Measurements from ENCODE around the gene PIK3C2G.

PIK3C2G gene

DNA sequence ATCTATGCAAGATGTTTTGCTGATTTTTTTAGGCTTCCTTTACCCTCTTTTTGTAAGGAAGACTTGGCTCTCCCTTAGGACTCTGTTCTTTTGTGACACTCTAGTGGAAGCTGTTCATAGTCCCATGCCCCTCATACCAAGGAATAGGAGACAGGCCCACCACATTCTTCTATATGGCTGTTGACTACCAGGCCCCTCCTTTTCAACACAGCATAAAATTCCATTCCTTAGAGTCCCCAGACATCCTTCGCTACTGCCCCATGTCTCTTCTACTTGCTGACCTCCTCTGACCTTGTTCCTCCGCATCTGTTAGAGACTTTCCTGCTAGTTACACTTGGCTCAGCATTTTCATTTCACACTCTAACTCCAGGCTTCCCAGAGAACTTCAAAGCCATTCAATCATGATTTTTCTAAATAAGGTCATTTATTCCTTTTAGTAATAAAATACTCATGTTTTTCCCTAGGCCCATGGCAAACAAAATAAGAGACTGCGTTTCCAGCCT lies 9.7 kb downstream of the PIK3C2G start:
- DNase-seq (ENCODE audit: low read depth in 2 of 2), result no peak

DNA sequence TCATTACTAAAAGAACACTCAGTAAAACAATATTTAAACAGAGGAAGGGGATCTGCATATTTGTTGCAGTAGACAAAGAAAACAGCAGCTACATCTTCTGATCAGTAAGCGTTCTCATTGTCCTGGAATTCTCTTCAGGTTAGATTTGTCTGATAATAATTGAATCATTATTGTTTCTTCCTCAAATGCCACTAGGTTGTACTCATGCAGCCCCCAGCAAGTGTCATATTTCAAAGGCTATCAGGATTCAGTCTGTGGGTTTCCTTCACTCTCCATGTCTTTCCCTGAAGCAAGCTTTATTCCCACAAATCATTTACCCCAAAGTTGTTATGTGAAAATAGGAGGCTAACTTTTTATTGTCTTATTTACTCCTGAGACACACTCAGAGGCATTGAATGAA lies 14.7 kb downstream of the PIK3C2G start:
- DNase-seq (ENCODE audit: low read depth in 2 of 2), result no peak

DNA sequence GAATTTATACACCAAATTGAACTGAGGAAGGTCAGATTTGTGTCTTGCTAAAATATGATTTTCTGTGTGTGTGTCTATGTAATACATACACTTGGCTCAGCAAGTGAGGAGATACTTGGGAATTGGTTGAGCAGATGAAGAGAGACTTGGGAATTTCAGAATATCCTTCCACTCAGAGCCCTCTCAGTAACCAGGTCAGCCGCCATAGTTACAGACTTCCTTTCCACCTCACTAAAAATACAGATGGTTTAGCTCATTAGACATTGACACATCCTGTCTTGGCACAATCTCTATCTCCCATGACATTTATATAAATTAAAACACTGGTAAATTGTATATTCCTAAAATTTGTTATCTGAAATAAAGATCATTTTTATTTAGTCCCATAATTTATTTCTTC lies 15.9 kb downstream of the PIK3C2G start:
- DNase-seq (ENCODE audit: low read depth in 2 of 2), result no peak

DNA sequence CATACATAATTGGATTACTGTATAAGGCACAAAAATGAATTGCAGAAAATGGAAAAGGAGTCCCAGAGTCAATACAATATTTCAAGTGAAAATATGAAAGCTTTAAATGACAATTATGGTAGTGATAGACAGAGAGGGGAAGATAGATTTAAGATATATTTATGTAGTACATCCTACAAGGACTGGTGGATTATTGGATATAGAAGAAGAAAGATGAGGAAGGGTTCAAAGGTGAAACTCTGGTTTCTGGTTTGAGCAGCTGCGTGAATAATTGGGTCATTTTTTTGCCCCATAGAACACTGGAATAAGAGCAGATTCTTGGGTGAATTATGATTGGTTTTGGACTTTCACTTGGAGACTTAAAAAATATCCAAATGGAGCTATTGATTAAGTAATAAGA lies 19.4 kb downstream of the PIK3C2G start:
- no peak for DNase-seq (ENCODE audit: low read depth in 2 of 2)

DNA sequence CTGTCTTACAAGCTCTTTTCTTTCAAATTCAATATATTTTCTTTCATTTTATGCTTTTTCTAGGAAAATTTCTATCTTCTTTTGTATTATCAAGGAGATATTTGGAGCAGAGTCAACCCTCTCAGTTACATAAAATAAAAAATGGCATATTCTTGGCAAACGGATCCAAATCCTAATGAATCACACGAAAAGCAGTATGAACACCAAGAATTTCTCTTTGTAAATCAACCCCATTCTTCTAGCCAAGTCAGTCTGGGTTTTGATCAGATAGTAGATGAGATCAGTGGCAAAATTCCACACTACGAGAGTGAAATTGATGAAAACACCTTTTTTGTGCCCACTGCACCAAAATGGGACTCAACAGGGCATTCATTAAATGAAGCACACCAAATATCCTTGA lies 20.6 kb downstream of the PIK3C2G start:
- DNase-seq (ENCODE audit: low read depth in 2 of 2), result no peak

DNA sequence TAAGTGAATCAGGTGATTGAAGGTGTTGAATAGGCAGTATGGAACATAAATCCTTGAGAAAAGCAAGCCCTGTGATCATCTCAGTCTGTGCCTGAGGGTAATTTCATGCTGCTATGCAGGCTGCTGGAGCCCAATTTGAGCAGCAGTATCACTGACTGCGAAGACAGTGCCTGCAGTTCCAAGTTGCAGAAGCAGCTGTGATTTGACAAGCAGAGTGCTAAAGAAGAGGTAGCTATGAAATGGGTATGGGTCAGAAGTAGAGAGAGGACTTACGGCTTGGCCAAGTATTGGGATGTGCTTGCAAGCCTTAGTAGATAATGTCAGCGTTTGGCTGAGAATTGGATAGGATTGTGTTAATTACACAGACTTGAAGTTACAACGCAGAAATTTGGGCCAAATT lies 22.5 kb downstream of the PIK3C2G start:
- no peak for DNase-seq (ENCODE audit: low read depth in 2 of 2)

DNA sequence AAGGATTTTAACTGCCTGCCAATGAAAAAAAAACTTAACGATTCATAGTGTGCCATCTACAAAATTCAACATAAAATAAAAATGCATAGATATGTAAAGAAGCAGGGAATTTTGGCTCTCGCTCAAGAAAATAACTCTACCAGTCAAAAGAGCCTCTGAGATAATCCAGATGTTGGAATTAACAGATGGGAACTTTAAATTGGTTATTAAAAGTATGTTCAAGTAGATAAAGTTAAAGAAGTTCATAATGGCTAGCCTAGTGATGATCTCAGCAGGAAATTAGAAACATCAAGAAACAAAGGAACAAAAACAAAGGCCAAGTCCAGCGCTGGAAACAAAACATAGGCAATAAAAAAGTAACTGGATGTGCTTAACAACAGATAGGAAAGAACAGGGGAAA lies 23.1 kb downstream of the PIK3C2G start:
- DNase-seq (ENCODE audit: low read depth in 2 of 2), result no peak

DNA sequence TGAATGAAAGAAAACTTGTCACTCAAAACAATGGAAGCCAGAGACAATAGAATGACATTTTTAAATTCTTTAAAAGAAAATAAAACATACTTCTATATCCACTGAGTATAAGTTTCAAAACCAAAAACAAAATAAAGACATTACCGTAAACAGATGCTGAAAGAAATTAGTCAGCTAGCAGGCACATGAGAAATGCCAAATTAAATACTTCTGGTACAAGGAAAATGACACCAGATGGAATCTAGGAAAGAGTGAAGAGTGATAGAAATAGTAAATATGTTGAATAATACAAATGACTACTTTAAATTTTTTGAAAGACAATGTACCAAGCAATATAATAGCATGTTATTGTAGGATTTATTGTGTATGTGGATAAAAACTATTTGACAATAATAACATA lies 23.8 kb downstream of the PIK3C2G start:
- no peak for DNase-seq (ENCODE audit: low read depth in 2 of 2)

DNA sequence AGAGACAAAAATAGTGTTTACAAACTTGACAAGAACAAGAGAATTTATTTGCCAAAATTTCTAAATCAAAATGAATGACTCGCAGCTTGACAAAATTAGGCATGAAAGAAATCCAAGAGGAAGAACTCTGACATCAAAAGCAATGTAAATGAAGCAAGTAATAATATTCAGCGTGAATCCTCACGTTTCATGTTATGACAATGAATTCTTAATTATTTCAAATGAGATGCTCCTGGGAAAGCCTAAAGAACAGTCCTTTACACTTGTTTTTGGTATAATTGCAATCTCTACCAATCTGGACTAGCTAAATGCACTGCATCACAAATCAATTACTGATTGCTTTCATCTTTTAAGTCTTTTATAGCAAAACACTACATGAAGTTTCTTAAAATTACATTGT lies 29.1 kb downstream of the PIK3C2G start:
- no peak for DNase-seq (ENCODE audit: low read depth in 2 of 2)

DNA sequence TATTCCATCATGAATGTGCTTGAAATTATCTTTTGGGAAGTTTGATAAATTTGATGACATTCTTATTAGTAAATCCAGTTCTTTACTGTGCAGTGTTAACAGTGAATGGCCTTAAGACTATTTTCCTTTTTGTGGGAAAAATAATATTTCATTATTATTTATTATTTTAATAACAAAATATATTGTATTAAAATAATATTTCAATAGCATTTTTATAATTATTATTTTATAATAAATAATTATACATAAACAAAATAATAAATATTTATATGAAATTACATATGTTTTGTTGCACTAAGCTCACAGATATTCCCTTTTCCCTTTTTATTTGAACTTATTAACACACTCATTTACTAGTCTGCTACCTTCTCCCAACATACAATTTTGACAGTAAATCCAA lies 33.6 kb downstream of the PIK3C2G start:
- DNase-seq (ENCODE audit: low read depth in 2 of 2), result no peak

DNA sequence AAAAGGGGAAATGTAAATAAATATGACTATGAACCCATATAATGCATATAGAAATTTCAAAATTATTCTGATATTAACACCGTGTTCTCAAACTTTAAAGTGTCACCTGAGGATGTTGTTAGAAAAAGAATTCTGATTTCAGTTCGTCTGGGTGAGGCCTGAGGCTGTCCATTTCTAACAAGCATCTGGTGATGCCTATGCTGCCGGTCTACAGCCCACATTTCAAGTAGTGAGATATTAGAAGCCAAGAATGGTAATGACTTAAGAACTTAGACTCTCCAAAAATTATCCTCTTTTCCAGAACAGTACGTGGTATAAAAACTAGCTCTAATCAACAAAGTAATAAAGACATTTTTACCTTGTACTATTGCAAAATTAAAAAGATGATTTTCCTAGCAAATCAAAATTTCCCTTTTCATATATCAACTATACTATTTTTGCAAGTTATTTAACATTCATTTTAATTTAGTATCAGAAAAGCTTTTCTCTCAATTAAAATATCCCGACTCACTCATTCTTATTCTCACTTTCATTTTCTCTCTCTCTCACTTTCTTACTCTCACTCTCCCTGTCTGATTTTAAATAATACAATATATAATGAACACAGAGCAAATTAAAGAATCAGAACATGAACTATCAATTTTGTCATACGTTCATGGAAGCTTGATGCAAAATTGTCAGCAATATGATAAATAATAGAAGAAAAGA lies 35.0 kb downstream of the PIK3C2G start:
- no peak for DNase-seq (ENCODE audit: low read depth in 2 of 2)

DNA sequence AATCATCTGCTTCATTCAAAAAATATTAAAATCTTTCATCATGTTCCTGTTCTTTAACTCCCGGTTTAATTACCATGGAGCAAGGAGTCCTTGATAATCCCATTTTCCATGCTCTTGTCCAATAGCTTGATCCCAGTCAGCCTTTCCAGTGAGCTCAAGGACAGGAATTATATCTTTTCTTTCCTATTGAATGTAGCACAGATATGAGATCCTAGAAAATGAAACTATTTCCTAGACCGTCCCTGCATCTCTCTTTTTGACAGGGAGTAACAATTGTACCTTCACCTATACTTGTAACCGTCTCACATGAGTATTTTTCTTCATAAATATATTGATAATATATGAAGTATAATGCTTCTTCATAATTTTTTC lies 35.6 kb downstream of the PIK3C2G start:
- no peak for DNase-seq (ENCODE audit: low read depth in 2 of 2)

DNA sequence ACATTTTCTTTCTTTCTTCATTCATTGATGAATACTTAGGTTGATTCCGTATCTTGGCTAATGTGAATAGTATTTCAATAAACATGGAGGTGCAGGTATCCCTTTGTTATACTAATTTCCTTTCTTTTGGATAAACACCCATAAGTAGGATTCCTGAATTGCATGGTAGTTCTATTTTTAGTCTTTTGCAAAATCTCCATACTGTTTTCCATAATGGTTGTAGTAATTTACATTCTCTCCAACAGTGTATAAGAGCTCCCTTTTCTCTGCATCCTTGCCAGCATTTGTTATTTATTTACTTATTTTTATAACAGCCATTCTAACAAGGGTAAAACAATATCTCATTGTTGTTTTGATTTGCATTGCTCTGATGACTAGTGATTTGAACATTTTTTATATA lies 36.6 kb downstream of the PIK3C2G start:
- DNase-seq (ENCODE audit: low read depth in 2 of 2), result no peak

DNA sequence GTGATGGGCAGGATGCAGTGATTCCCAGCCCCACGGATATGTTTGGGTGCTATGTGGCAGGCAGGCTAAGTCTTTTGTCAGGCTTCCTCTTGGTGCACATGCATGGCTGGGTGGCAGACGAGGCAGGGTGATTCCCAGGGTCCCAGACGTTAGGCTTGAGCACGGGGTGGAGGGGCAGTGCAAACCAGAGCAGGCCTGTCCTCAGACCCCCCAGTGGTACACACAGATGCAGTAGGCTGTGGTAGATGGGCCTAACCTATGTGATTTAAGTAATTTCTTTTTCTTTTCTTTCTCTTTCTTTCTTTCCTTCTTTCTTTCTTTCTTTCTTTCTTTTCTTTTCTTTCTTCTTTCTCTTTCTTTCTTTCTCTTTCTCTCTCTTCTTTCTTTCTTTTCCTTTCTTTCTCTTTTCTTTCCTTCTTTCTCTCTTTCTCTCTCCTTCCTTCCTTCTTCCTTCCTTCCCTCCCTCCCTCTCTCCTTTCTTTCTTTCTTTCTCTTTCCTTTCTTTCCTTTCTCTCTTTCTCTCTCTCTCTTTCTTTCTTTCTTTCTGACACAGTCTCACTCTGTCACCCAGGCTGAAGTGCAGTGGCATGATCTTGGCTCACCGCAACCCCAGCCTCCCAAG lies 41.6 kb downstream of the PIK3C2G start:
- DNase-seq (ENCODE audit: low read depth in 2 of 2), result no peak

DNA sequence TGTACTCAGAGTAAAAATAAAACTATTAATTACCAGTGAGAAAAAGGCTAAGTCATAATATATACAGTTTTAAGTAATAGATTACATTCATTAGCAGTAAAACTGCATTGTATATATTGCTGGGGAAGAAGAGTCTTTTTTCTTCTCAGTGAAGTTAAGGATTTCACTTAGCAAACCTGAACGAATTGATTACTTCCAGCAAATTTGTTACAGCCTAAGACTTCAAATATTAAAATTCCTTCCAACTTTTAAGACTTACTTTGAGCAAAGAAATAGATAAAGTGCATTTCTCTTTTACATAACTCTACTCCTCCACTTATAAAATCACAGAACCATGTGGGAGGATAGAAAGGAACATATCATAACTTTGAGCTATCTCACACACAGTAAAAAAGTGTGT lies 43.3 kb downstream of the PIK3C2G start:
- DNase-seq (ENCODE audit: low read depth in 2 of 2), result no peak

DNA sequence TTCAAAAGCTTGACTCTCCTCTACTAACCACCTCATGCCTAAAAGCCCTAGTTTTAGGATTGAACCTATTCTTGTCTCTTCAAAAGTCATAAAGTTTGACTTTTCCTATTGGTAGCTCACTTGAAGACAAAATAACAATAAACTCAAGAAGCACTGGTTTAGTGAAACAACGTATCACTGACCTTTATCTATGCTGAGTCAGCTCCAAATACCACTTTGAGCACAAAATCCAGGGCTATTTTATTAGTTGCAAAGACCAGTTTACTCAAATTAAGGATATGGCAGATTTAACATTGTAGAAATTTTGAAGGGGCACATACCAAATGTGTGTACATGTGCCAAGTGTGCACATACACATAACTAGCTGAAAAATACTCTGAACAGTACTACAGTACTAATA lies 45.0 kb downstream of the PIK3C2G start:
- no peak for DNase-seq (ENCODE audit: low read depth in 2 of 2)

DNA sequence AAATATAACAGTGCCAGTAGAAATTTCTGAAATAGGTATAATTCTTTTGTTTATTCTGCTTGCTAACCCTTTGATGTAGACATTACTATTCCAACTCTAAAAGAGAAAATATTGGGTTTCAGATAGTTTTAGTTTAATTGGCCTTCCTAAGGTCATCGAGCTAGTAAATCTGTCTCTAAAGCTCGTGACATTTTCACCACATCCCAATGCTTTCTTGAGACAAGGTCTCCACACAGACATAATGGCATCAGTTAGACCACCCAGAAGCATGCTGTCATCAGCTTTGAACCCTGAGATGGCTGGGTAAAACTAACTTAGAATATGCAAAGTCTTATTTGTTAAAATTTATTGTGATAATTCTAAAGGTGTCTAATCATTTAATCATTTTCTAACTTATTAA lies 52.0 kb downstream of the PIK3C2G start:
- DNase-seq (ENCODE audit: low read depth in 2 of 2), result no peak

DNA sequence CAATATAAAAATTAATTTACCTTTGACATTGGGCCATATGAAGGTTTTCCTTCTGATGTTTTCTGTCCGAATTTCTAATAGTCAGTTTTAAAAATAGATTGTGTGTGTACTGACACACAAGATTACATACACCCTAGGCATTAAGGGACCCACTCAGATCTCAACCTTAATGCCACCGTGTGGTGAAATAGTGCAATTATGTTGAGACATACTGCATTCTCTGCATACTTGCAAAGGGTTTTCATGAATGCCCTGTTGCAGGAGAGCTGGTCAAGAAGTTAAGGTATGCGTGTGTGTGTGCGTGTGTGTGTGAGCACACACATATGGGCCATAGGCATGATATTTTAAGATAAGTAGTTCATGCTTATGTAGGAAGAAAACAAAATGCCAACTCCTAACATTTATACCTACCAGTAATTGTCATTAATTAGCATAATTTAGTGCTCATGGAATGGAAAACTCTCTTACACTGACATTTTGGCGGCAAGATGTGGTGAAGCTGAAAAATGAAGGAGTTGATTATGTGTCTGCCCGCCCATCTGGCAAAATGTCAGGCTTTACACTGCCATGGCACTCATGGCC lies 58.8 kb downstream of the PIK3C2G start:
- DNase-seq (ENCODE audit: low read depth in 2 of 2), result no peak

DNA sequence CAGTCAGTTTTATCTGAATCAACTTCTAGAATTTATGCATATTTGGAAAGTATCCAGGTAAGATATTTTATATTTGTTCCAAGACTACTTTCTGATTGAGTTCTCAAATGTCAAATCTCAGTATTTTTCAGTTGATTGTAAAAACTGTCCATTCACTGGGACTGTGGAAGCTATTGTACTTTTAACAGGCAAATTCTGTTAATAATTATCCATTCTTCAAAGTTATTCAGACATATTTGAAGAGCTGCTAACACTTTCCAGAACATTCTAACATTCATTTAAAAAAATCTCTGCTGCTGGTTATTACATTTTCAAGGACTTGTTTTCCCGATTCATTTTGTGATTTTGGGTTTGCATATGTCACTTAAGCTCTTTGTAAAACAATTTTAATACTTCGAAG lies 59.7 kb downstream of the PIK3C2G start:
- no peak for DNase-seq (ENCODE audit: low read depth in 2 of 2)

DNA sequence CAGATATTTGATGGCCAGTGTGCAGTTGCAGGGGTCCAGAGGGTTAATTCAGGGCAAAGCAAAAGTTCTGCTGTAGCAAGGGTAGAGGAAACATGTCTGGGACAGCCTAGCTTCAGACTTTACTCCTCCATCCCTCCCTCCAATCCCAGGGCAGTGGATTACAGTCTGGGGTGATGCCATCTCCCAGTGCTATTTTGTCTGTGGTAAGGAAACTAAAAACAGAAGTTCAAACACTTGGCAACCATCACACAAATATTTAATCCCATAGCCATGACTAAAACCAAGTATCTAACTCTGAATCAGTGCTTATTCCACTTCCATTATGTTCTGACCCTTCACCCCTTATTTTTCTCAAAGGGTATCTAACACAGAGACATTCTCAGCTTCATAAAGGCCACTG lies 61.8 kb downstream of the PIK3C2G start:
- DNase-seq (ENCODE audit: low read depth in 2 of 2), result no peak

DNA sequence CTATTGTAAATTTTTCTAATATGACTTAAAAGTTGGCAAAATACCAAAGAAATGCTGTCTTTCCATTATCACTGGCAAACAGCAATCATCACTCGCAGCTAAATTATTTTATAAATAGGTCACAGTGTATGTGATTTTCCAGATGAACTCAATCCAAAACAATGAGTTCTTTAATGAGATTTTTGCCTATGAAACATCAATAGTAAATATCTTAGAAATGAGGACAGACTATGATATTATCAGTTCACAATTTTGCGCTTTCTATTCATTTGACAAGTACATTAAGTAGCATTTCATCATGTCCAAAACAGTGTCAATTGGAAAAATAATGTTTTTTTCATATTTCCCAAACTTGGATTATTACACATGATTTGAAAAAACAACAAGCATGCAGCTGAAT lies 65.7 kb downstream of the PIK3C2G start:
- no peak for DNase-seq (ENCODE audit: low read depth in 2 of 2)

DNA sequence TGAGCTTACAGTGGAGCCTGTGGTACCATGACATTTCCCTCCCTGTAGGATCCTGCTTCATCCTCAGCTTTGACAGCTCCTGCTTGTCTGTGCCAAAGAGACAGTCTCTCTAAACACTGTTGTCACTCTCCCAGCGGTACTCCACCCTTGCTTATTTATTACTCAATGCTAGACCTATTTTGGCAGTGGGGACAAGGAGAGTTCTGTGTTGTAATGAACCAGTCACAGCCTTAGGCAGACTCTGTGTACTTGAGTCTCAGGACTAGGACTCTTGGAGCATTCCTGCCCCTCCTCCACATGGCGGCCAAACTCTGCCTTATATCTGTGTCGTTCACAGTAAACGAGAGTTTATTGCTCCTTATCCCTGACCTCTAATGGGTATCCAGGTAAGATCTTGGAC lies 70.9 kb downstream of the PIK3C2G start:
- DNase-seq (ENCODE audit: low read depth in 2 of 2), result no peak

DNA sequence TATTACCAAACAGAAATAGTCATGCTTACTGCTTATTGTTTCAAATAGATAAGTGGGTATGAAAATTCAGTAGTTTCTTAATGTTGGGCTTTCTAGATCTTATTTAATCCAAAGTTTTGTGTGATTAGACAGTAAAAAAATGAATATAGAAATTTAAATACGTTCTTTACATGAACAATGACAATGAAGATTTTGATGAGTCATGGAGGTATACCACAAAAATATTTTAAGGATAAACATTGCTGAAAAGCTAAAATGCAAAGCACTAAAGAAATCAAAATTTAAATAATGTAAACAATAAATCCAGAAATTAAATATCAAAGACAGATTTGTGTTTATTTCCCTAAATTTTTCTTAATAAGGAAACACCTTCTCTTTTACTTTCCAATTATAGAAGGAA lies 78.3 kb downstream of the PIK3C2G start:
- DNase-seq (ENCODE audit: low read depth in 2 of 2), result no peak

DNA sequence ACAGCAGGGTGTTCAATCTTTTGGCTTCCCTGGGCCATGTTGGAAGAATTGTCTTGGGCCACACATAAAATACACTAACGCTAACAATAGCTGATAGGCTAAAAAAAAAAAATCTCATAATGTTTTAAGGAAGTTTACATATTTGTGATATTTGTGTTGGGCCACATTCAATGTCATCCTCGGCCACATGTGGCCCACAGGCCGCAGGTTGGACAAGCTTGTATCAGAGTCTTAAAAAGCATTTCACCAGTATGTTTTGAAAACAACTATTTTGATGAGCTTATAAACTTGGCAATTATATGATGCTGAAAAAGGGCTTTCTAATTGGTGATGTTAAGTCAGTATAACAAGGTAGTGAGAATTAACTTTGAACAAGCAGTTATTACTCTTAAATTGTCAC lies 78.9 kb downstream of the PIK3C2G start:
- DNase-seq (ENCODE audit: low read depth in 2 of 2), result no peak

All from stimulated activated CD4-positive, alpha-beta T cell treated with anti-CD3 and anti-CD28 coated beads, Interleukin-15, amount 100 ng/mL, for 48 hours (primary cell).